ENCODE results near the gene RBM38.

DNA sequence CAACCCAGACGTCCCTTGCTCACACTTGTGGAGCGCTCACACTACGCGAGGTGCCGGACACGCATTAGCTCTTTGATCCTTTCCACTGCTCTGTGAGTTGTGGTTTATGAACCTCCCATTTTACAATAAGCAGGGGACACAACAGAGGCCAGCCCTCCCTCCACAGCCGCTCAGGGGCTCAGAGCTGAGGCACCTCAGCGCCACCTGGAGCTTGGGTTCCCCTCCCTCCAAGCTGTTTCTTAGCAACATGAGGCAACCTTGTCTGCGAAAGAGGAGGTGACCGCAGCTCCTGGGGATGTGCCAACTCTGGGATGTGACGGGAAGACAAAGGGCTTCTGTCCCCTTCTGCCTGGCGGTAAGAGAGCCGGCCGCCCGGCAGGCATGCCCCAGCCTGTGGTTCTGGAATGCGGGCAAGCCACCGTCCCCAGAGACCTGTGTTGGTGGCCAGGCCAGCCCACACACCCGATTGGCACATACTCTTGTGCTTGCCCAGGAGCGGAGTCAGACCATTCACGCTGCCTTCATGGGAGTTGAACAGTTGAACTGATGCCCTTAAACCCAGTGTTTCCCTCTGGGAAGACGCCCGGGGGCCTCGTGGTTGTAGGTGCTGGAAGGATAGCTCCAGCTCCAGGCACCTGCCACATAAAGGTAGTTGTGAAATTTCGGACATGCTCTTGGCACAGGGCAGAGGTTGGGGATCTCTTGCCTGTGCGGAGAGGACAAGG, 44.5 kb downstream of the RBM38 start:
- TF ChIP-seq POLR2A (IDR thresholded peaks at IDR 0.05): no peak
- TF ChIP-seq, protein P1, sequence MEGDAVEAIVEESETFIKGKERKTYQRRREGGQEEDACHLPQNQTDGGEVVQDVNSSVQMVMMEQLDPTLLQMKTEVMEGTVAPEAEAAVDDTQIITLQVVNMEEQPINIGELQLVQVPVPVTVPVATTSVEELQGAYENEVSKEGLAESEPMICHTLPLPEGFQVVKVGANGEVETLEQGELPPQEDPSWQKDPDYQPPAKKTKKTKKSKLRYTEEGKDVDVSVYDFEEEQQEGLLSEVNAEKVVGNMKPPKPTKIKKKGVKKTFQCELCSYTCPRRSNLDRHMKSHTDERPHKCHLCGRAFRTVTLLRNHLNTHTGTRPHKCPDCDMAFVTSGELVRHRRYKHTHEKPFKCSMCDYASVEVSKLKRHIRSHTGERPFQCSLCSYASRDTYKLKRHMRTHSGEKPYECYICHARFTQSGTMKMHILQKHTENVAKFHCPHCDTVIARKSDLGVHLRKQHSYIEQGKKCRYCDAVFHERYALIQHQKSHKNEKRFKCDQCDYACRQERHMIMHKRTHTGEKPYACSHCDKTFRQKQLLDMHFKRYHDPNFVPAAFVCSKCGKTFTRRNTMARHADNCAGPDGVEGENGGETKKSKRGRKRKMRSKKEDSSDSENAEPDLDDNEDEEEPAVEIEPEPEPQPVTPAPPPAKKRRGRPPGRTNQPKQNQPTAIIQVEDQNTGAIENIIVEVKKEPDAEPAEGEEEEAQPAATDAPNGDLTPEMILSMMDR (IDR thresholded peaks at IDR 0.05): no peak

Measured in Peyer's patch (tissue), 4 donors.